ENCODE data around the gene ADAMTS2.

DNA sequence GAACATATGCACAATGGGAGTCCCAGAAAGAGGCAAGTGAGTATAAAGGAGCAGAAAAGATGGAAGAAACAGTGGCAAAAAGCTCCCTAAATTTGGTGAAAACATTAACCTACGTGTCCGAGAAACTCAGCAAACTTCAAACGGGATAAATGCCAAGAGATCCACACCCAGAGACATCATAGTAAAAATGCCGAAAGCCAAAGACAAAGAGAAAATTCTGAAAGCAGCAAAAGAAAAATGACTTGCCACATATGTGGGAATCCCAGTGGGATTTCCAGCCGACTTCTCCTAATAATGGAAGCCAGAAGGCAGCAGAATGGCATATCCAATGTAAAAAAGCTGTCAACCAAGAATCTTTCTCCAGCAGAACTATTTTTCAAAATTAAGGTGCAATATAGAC is 101.2 kb downstream of the ADAMTS2 start:
- TF ChIP-seq EZH2 (IDR thresholded peaks at IDR 0.05; ENCODE audit: insufficient read depth, low read length), result no peak
- TF ChIP-seq, protein P1, sequence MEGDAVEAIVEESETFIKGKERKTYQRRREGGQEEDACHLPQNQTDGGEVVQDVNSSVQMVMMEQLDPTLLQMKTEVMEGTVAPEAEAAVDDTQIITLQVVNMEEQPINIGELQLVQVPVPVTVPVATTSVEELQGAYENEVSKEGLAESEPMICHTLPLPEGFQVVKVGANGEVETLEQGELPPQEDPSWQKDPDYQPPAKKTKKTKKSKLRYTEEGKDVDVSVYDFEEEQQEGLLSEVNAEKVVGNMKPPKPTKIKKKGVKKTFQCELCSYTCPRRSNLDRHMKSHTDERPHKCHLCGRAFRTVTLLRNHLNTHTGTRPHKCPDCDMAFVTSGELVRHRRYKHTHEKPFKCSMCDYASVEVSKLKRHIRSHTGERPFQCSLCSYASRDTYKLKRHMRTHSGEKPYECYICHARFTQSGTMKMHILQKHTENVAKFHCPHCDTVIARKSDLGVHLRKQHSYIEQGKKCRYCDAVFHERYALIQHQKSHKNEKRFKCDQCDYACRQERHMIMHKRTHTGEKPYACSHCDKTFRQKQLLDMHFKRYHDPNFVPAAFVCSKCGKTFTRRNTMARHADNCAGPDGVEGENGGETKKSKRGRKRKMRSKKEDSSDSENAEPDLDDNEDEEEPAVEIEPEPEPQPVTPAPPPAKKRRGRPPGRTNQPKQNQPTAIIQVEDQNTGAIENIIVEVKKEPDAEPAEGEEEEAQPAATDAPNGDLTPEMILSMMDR (IDR thresholded peaks at IDR 0.05; ENCODE audit: insufficient read depth, low read depth, low read length), result no peak

Measured in astrocyte (in vitro differentiated cells and primary cell).